H1 (cell line): ENCODE data around the gene INPP4A. TPM values are rescaled to one million over a fixed set of nuclear protein-coding genes. Genes with fewer than 3 reads are reported as not detected.

Experiments
- CTCF ChIA-PET: fragments of 300-600 bp; sonication (Branson Sonifier 250); formaldehyde crosslinking; loops from one replicate; lab custom pipeline; 2021; ENCODE audit not compliant: partially characterized antibody; lab: Charles Lee
- POLR2A ChIA-PET: fragments of 300-600 bp; sonication (Branson Sonifier 250); formaldehyde crosslinking; loops from one replicate; lab custom pipeline; 2021; ENCODE audit warnings: inconsistent platforms; ENCODE audit not compliant: partially characterized antibody; lab: Charles Lee
- DNase-seq, 2 experiments: peaks; one replicate each; pipeline versions ENCODE4 v3.0.0 to v3.0.0-alpha.2; 2010 to 2022; ENCODE audit warnings: low spot score in 2 of 2, low read depth in 1 of 2, mixed read lengths in 1 of 2
- FAIRE-seq: peaks from 2 replicates; lab custom pipeline; 2011; peaks lifted over from hg19 to GRCh38; lab: Jason Lieb, UNC
- H2AFZ ChIP-seq: 2 replicates; pipeline ENCODE4 v1.8.1; 2012; ENCODE audit warnings: low read length, inconsistent platforms
- H2AK5ac ChIP-seq: 2 replicates; pipeline ENCODE4 v1.6.1; 2013; ENCODE audit warnings: low read depth, low read length
- H2BK120ac ChIP-seq: replicated peaks from 2 replicates; pipeline ENCODE3; 2013; ENCODE audit warnings: low read depth, low read length, inconsistent platforms
- H2BK12ac ChIP-seq: 2 replicates; pipeline ENCODE4 v1.6.1; 2013; ENCODE audit warnings: low read depth, low read length
- H2BK15ac ChIP-seq: 2 replicates; pipeline ENCODE4 v1.6.1; 2013; ENCODE audit warnings: low read length
- H2BK20ac ChIP-seq: 2 replicates; pipeline ENCODE4 v1.6.1; 2013; ENCODE audit warnings: low read length
- H2BK5ac ChIP-seq: 2 replicates; pipeline ENCODE4 v1.6.1; 2013; ENCODE audit warnings: low read depth, low read length
- H3K14ac ChIP-seq: 2 replicates; pipeline ENCODE4 v1.6.1; 2013; ENCODE audit warnings: inconsistent platforms; ENCODE audit not compliant: insufficient read length
- H3K18ac ChIP-seq: 2 replicates; pipeline ENCODE4 v1.6.1; 2013; ENCODE audit warnings: low read length; ENCODE audit errors: extremely low read depth
- H3K23ac ChIP-seq: 2 replicates; pipeline ENCODE4 v1.6.1; 2013; ENCODE audit warnings: inconsistent platforms; ENCODE audit not compliant: insufficient read length
- H3K23me2 ChIP-seq: 2 replicates; pipeline ENCODE4 v1.6.1; 2013; ENCODE audit warnings: low read depth, low read length
- H3K27ac ChIP-seq: 2 replicates; pipeline ENCODE4 v1.6.1; 2011; ENCODE audit warnings: low read depth, low read length, inconsistent platforms
- H3K27me3 ChIP-seq, 4 experiments: replicated peaks in 1 of 4; 1 replicate in 1 of 4; 2 replicates in 3 of 4; pipeline versions ENCODE4 v1.6.1 to v1.8.1; 2011 to 2013; ENCODE audit warnings: low read length in 3 of 4, mild to moderate bottlenecking in 3 of 4, inconsistent platforms in 2 of 4, mixed read lengths in 2 of 4, moderate library complexity in 1 of 4; ENCODE audit not compliant: control insufficient read depth in 3 of 4, insufficient read depth in 3 of 4; ENCODE audit errors: extremely low read depth in 1 of 4
- H3K36me3 ChIP-seq, 4 experiments: 2 replicates each; pipeline versions ENCODE4 v1.6.1 to v1.8.1; 2011 to 2013; ENCODE audit warnings: mild to moderate bottlenecking in 4 of 4, low read length in 3 of 4, moderate library complexity in 2 of 4, control low read depth in 1 of 4, inconsistent platforms in 1 of 4; ENCODE audit not compliant: insufficient read depth in 4 of 4, control insufficient read depth in 2 of 4
- H3K4ac ChIP-seq: replicated peaks from 2 replicates; pipeline ENCODE3; 2013; ENCODE audit warnings: low read length, low read depth, mixed read lengths, inconsistent platforms; ENCODE audit not compliant: insufficient read length
- H3K4me1 ChIP-seq, 4 experiments: replicated peaks in 1 of 4; 1 replicate in 1 of 4; 2 replicates in 3 of 4; pipeline versions ENCODE4 v1.6.1 to v1.8.1; 2011 to 2013; ENCODE audit warnings: low read length in 3 of 4, inconsistent platforms in 2 of 4, mixed read lengths in 1 of 4; ENCODE audit not compliant: insufficient read depth in 4 of 4, control insufficient read depth in 3 of 4
- H3K4me2 ChIP-seq, 2 experiments: 2 replicates each; pipeline versions ENCODE4 v1.6.1 to v1.8.1; 2011 to 2013; ENCODE audit warnings: low read depth in 2 of 2, low read length in 2 of 2, control low read depth in 1 of 2, inconsistent platforms in 1 of 2, mild to moderate bottlenecking in 1 of 2; ENCODE audit not compliant: insufficient read depth in 1 of 2
- H3K4me3 ChIP-seq, 4 experiments: fragments of 200-600, 300-600 bp in 1 of 4; sonication (generic), shearing (Covaris generic), sonication (Bioruptor Twin) in 1 of 4; 2 replicates each; pipeline versions ENCODE4 v1.5.1 to v1.8.1; 2011 to 2016; ENCODE audit warnings: low read length in 4 of 4, low read depth in 3 of 4, control low read depth in 2 of 4, inconsistent platforms in 2 of 4, mild to moderate bottlenecking in 2 of 4, mixed read lengths in 1 of 4, moderate library complexity in 1 of 4; ENCODE audit not compliant: insufficient read depth in 2 of 4; ENCODE audit errors: extremely low read depth in 1 of 4
- H3K56ac ChIP-seq: replicated peaks from 2 replicates; pipeline ENCODE3; 2013; ENCODE audit warnings: low read depth, mild to moderate bottlenecking, mixed read lengths, low read length, inconsistent platforms; ENCODE audit not compliant: insufficient read length
- H3K79me1 ChIP-seq: 2 replicates; pipeline ENCODE4 v1.6.1; 2013; ENCODE audit warnings: low read depth, low read length, control low read depth
- H3K79me2 ChIP-seq, 2 experiments: 2 replicates each; pipeline versions ENCODE4 v1.6.1 to v1.8.1; 2012 to 2013; ENCODE audit warnings: low read length in 2 of 2, mild to moderate bottlenecking in 2 of 2, inconsistent platforms in 1 of 2; ENCODE audit not compliant: insufficient read depth in 2 of 2, control insufficient read depth in 1 of 2
- H3K9ac ChIP-seq, 4 experiments: replicated peaks in 1 of 4; 1 replicate in 1 of 4; 2 replicates in 3 of 4; pipeline versions ENCODE4 v1.6.1 to v1.8.1; 2011 to 2013; ENCODE audit warnings: low read depth in 3 of 4, low read length in 3 of 4, control low read depth in 2 of 4, mild to moderate bottlenecking in 2 of 4, moderate library complexity in 2 of 4, inconsistent platforms in 1 of 4; ENCODE audit errors: extremely low read depth in 1 of 4
- H3K9me3 ChIP-seq, 2 experiments: 2 replicates each; pipeline versions ENCODE4 v1.6.1 to v1.8.1; 2012 to 2013; ENCODE audit warnings: mild to moderate bottlenecking in 2 of 2, moderate library complexity in 2 of 2, control low read depth in 1 of 2, inconsistent platforms in 1 of 2, low read depth in 1 of 2, low read length in 1 of 2, mixed read lengths in 1 of 2; ENCODE audit not compliant: insufficient read depth in 2 of 2
- H4K20me1 ChIP-seq, 2 experiments: replicated peaks in 1 of 2; 2 replicates each; pipeline versions ENCODE3 to v1.8.1; 2011 to 2013; ENCODE audit warnings: inconsistent platforms in 2 of 2, low read length in 2 of 2, mild to moderate bottlenecking in 1 of 2; ENCODE audit not compliant: insufficient read depth in 2 of 2, control insufficient read depth in 1 of 2
- H4K5ac ChIP-seq: 2 replicates; pipeline ENCODE4 v1.6.1; 2013; ENCODE audit warnings: low read length, low read depth, mixed read lengths, inconsistent platforms; ENCODE audit not compliant: insufficient read length
- H4K8ac ChIP-seq: 2 replicates; pipeline ENCODE4 v1.8.0; 2013; ENCODE audit warnings: mild to moderate bottlenecking, moderate library complexity, low read length, inconsistent platforms; ENCODE audit not compliant: insufficient read depth; ENCODE audit errors: extremely low read depth
- H4K91ac ChIP-seq: replicated peaks from 2 replicates; pipeline ENCODE3; 2013; ENCODE audit warnings: low read length, mixed read lengths, inconsistent platforms; ENCODE audit not compliant: insufficient read length
- RAD21 ChIP-seq, 2 experiments: IDR thresholded peaks in 1 of 2; conservative IDR thresholded peaks in 1 of 2; 2 replicates each; pipeline ENCODE4 v1.6.1; 2011; ENCODE audit warnings: low read depth in 2 of 2, low read length in 2 of 2, improper control_type of control experiment in 1 of 2, inconsistent platforms in 1 of 2, mild to moderate bottlenecking in 1 of 2, moderate library complexity in 1 of 2
- SIX5 ChIP-seq: IDR thresholded peaks from 2 replicates; pipeline ENCODE4 v1.6.1; 2011; ENCODE audit warnings: mild to moderate bottlenecking, low read depth, low read length
- SRF ChIP-seq: IDR thresholded peaks from 2 replicates; pipeline ENCODE4 v1.6.1; 2011; ENCODE audit warnings: mild to moderate bottlenecking, low read depth, low read length, moderate library complexity
- WGBS, 2 experiments: shearing (Covaris generic) in 1 of 2; methylation state at CpG; one replicate each; pipeline versions ENCODE4 v1.1.6 to v1.1.7; 2013 to 2015; ENCODE audit warnings: low lambda C conversion rate in 2 of 2, mixed read lengths in 2 of 2, inconsistent platforms in 1 of 2, low coverage in 1 of 2, missing lambda C conversion rate in 1 of 2; ENCODE audit not compliant: insufficient replicate concordance in 2 of 2, insufficient coverage in 1 of 2, insufficient read length in 1 of 2; ENCODE audit errors: extremely low coverage in 1 of 2, missing lambda C conversion rate in 1 of 2; 5-methylcytosine and 5-hydroxymethylcytosine counted together
- polyA plus RNA-seq, 7 experiments: library from polyadenylated mRNA; depleted of rRNA in 3 of 7; stranded (reverse) in 5 of 7; unstranded in 2 of 7; fragments of >200 nt in 5 of 7; fragments of 200-250 nt in 2 of 7; gene quantifications; 1 replicate in 5 of 7; 2 replicates in 1 of 7; 4 replicates in 1 of 7; pipeline versions ENCODE4 v1.2.1 to v1.2.3, GENCODE V29; 2011 to 2013; ENCODE audit warnings: missing spikeins in 2 of 7, mixed read lengths in 2 of 7
- total RNA-seq: library from RNA; stranded (reverse); fragmentation: NEBNext Ultra II Directional; extraction: Animal tissue kit (Norgen Biotek cat#: 25700); gene quantifications from 2 replicates; pipeline ENCODE4 v1.2.1, GENCODE V29; 2021

The INPP4A gene
- total and polyA plus RNA-seq, 2 of the 8 experiments (the other 6 are each of a cell fraction or from before 2014, with no cell fraction given): 25.6 to 34.3 TPM

DNA sequence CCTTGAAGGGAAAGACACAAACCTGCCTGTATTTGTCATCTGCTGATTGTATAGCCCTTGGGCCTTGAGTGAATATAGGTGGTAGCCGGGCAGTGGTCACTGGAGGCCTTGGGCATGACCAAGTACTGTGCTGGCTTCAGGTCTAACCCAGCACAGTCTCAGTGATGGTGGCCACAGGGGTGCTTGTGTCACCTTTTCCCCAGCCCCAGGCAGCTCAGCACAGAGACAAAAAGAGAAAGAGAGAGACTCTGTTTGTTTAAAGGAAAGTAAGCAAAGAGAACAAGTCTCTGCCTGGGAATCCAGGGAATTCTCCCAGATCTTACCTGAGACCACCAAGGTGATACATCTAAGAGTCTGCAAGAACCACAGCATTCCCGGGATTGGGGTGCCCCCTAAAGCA is 39.4 kb upstream of the INPP4A start:
- Histone ChIP-seq H3K18ac (no peak overlapping the region), H4K5ac (no peak overlapping the region), H3K56ac (no peak overlapping the region), H4K8ac (no peak overlapping the region), H2BK12ac (no peak overlapping the region), H3K36me3 (no peaks in the 10 kb centered on the region), H3K14ac (no peak overlapping the region), H2AFZ (no peak overlapping the region), H3K4me1 (peaks cover 0 to 6% (median 1%) of the 10 kb centered on the region in 4 experiments; a peak in 1 of 7 replicates), H4K20me1 (no peaks in the 10 kb centered on the region), H2AK5ac (no peak overlapping the region), H2BK120ac (no peak overlapping the region), H3K9me3 (no peaks in the 10 kb centered on the region), H3K23ac (no peak overlapping the region), H3K4me3 (no peak overlapping the region), H3K79me2 (no peaks in the 10 kb centered on the region), H3K4me2 (no peak overlapping the region), H3K23me2 (no peaks in the 10 kb centered on the region), H2BK5ac (no peak overlapping the region), H2BK20ac (no peak overlapping the region), H3K9ac (no peak overlapping the region), H3K27me3 (no peaks in the 10 kb centered on the region), H3K79me1 (no peaks in the 10 kb centered on the region), H4K91ac (no peak overlapping the region), H3K4ac (no peak overlapping the region), H2BK15ac (no peak overlapping the region), H3K27ac (no peak overlapping the region)
- peak in 1 of 2 experiments; percentile 20 for DNase-seq
- no peak for FAIRE-seq
- ChIA-PET POLR2A (no interaction called here), CTCF (interaction anchor here (1.0 kb wide), 1 partner anchor 21 kb away, joined by 3 read pairs; no protein-coding TSS in a partner anchor)
- TF ChIP-seq SRF (no peak), SIX5 (no peak), RAD21 (IDR thresholded peaks at IDR 0.05 in 1 of 2, conservative IDR thresholded peaks at IDR 0.05 in 1 of 2; ENCODE audit: low read depth in 2 of 2, low read length in 2 of 2) (0 out of 4 replicates have a peak, but pooled peaks of 1 of the 2 experiments have one; percentile 13)
- 81% methylated on average over 2 of the region's 2 CpGs; no CpG with 5 or more reads in 1 of the 2 experiments for WGBS, 2 experiments
